ENCODE data around the gene TMEM178B.
"Not testable (repeated sequence)": the region's sequence is repeated elsewhere in the genome, so short reads cannot be mapped to it uniquely, and the experiment has no call there.

TMEM178B gene

GRCh38 chr7:141073641-141074161 is at the start of gene TMEM178B:
Gene TMEM178B, plus strand, starts transcription at chr7:141074064.
- no peaks in the 10 kb centered on the region for H3K9me3 ChIP-seq (replicated peaks in 1 of 11)
- peak within 1 kb of the TSS; percentile 52 to 70 (median 61) for H3K4me3 ChIP-seq
- no peak within 1 kb of the TSS for H3K27ac ChIP-seq
- H4K20me1 ChIP-seq = peaks cover 0 to 34% (median 13%) of the 10 kb centered on the region in 11 experiments; a peak in 13 of 22 replicates
- H3K4me2 ChIP-seq = peak within 1 kb of the TSS; percentile 80 to 98 (median 96)
- H3K9ac ChIP-seq = peak within 1 kb of the TSS in 10 of 11 experiments; percentile 24 to 56 (median 45); a peak in 13 of 22 replicates
- H3K36me3 ChIP-seq = no peaks in the 10 kb centered on the region
- peaks cover 69 to 88% (median 74%) of the 10 kb centered on the region in 11 experiments for H3K27me3 ChIP-seq
- peaks cover 18 to 37% (median 34%) of the 10 kb centered on the region in 10 experiments for H3K4me1 ChIP-seq
- no peak for TF ChIP-seq Cebpa-rat (IDR thresholded peaks at IDR 0.05)

- H3K4me3 ChIP-seq = no peak overlapping the region
- H4K20me1 ChIP-seq = no peaks in the 10 kb centered on the region
- H3K36me3 ChIP-seq = no peaks in the 10 kb centered on the region
- H3K4me2 ChIP-seq = no peak overlapping the region
- H3K27ac ChIP-seq = no peak overlapping the region
- H3K4me1 ChIP-seq = no peaks in the 10 kb centered on the region
- H3K27me3 ChIP-seq = no peaks in the 10 kb centered on the region
- peaks cover 5 to 47% (median 27%) of the 10 kb centered on the region in 11 experiments; a peak in 21 of 22 replicates for H3K9me3 ChIP-seq (replicated peaks in 1 of 11)
- no peak for TF ChIP-seq Cebpa-rat (IDR thresholded peaks at IDR 0.05)
- H3K9ac ChIP-seq = no peak overlapping the region
Measured at GRCh38 chr7:141024668-141025067, 49.2 kb upstream of the TMEM178B start.

GRCh38 chr7:141027043-141027442 is 46.8 kb upstream of the TMEM178B start:
- no peak for TF ChIP-seq Cebpa-rat (IDR thresholded peaks at IDR 0.05)
- H3K36me3 ChIP-seq = no peaks in the 10 kb centered on the region
- H3K9me3 ChIP-seq (replicated peaks in 1 of 11) = peaks cover 5 to 47% (median 27%) of the 10 kb centered on the region in 11 experiments; a peak in 21 of 22 replicates
- H3K9ac ChIP-seq = no peak overlapping the region
- H3K4me1 ChIP-seq = no peaks in the 10 kb centered on the region
- no peak overlapping the region for H3K4me3 ChIP-seq
- H3K4me2 ChIP-seq = no peak overlapping the region
- H3K27me3 ChIP-seq = no peaks in the 10 kb centered on the region
- no peak overlapping the region for H3K27ac ChIP-seq
- H4K20me1 ChIP-seq = no peaks in the 10 kb centered on the region

- H4K20me1 ChIP-seq = no peaks in the 10 kb centered on the region
- TF ChIP-seq Cebpa-rat (IDR thresholded peaks at IDR 0.05) = no peak
- no peak overlapping the region for H3K9ac ChIP-seq
- H3K4me2 ChIP-seq = no peak overlapping the region
- H3K36me3 ChIP-seq = no peaks in the 10 kb centered on the region
- H3K4me1 ChIP-seq = no peaks in the 10 kb centered on the region
- H3K9me3 ChIP-seq (replicated peaks in 1 of 11) = peaks cover 5 to 47% (median 27%) of the 10 kb centered on the region in 11 experiments; a peak in 21 of 22 replicates
- no peak overlapping the region for H3K4me3 ChIP-seq
- no peak overlapping the region for H3K27ac ChIP-seq
- no peaks in the 10 kb centered on the region for H3K27me3 ChIP-seq
Measured at GRCh38 chr7:141028767-141029166, 45.1 kb upstream of the TMEM178B start.

GRCh38 chr7:141032539-141033323 is 41.1 kb upstream of the TMEM178B start:
- H3K4me3 ChIP-seq, H3K4me2 ChIP-seq, H3K27ac ChIP-seq, H4K20me1 ChIP-seq, H3K36me3 ChIP-seq, H3K27me3 ChIP-seq, H3K4me1 ChIP-seq, H3K9ac ChIP-seq: not testable (repeated sequence)
- peaks cover 0 to 16% (median 4%) of the 10 kb centered on the region in 11 experiments; a peak in 10 of 22 replicates for H3K9me3 ChIP-seq (replicated peaks in 1 of 11)

- not testable (repeated sequence) for H3K4me3 ChIP-seq; H3K9ac ChIP-seq; H3K9me3 ChIP-seq (replicated peaks in 1 of 11); H3K27ac ChIP-seq; H3K27me3 ChIP-seq; H4K20me1 ChIP-seq; H3K36me3 ChIP-seq; H3K4me2 ChIP-seq
- H3K4me1 ChIP-seq = peaks cover 0 to 17% (median 0%) of the 10 kb centered on the region in 10 experiments; a peak in 7 of 20 replicates
Measured at GRCh38 chr7:141038100-141038499, 35.8 kb upstream of the TMEM178B start.

GRCh38 chr7:141039376-141039775 is 34.5 kb upstream of the TMEM178B start:
- Histone ChIP-seq H3K36me3 (no peaks in the 10 kb centered on the region), H4K20me1 (no peaks in the 10 kb centered on the region), H3K27ac (0 out of 22 replicates have a peak overlapping the region, but pooled peaks of 1 of the 11 experiments have one; percentile 1), H3K4me1 (peaks cover 0 to 17% (median 0%) of the 10 kb centered on the region in 10 experiments; a peak in 7 of 20 replicates), H3K9me3 (replicated peaks in 1 of 11) (no peaks in the 10 kb centered on the region), H3K4me3 (no peak overlapping the region), H3K27me3 (no peaks in the 10 kb centered on the region), H3K9ac (no peak overlapping the region), H3K4me2 (peak overlapping the region in 4 of 11 experiments; percentile 16 to 64 (median 44); a peak in 6 of 22 replicates)
- no peak for TF ChIP-seq Cebpa-rat (IDR thresholded peaks at IDR 0.05)

GRCh38 chr7:141042222-141043193 is 31.4 kb upstream of the TMEM178B start:
- peaks cover 0 to 4% (median 0%) of the 10 kb centered on the region in 11 experiments; a peak in 1 of 22 replicates for H3K9me3 ChIP-seq (replicated peaks in 1 of 11)
- H3K27me3 ChIP-seq = no peaks in the 10 kb centered on the region
- no peaks in the 10 kb centered on the region for H4K20me1 ChIP-seq
- H3K4me3 ChIP-seq = no peak overlapping the region
- H3K27ac ChIP-seq = no peak overlapping the region
- no peak overlapping the region for H3K4me2 ChIP-seq
- H3K9ac ChIP-seq = no peak overlapping the region
- TF ChIP-seq Cebpa-rat (IDR thresholded peaks at IDR 0.05) = no peak
- no peaks in the 10 kb centered on the region for H3K36me3 ChIP-seq
- peaks cover 0 to 17% (median 0%) of the 10 kb centered on the region in 10 experiments; a peak in 7 of 20 replicates for H3K4me1 ChIP-seq

- Histone ChIP-seq H3K27me3 (no peaks in the 10 kb centered on the region), H3K9me3 (replicated peaks in 1 of 11) (peaks cover 0 to 4% (median 0%) of the 10 kb centered on the region in 11 experiments; a peak in 1 of 22 replicates), H3K4me3 (no peak overlapping the region), H3K4me2 (no peak overlapping the region), H3K36me3 (no peaks in the 10 kb centered on the region), H4K20me1 (no peaks in the 10 kb centered on the region), H3K4me1 (peaks cover 0 to 17% (median 1%) of the 10 kb centered on the region in 10 experiments; a peak in 10 of 20 replicates), H3K27ac (no peak overlapping the region), H3K9ac (no peak overlapping the region)
- TF ChIP-seq Cebpa-rat (IDR thresholded peaks at IDR 0.05) = no peak
Measured at GRCh38 chr7:141043616-141044015, 30.2 kb upstream of the TMEM178B start.
